Mucosa of descending colon (tissue), 3 donors: ENCODE results near the gene UBR7. TPM values are rescaled to one million over a fixed set of nuclear protein-coding genes. Genes with fewer than 3 reads are reported as not detected.

Source experiments
- ATAC-seq: fragments of 200-7000 bp; cut with Tn5 transposase; one replicate; pipeline ENCODE4 v1.9.1; 2020; ENCODE audit warnings: mild to moderate bottlenecking, moderate library complexity
- DNase-seq, 3 donors: peaks; one replicate each; pipeline ENCODE4 v3.0.0-alpha.2; 2020
- H3K36me3 ChIP-seq: fragments of 200-600 bp; one replicate; pipeline ENCODE4 v1.8.0; 2021; ENCODE audit warnings: low read depth, mild to moderate bottlenecking
- H3K4me1 ChIP-seq: fragments of 200-600 bp; one replicate; pipeline ENCODE4 v1.8.0; 2021; ENCODE audit warnings: low read depth, mild to moderate bottlenecking
- H3K4me3 ChIP-seq: fragments of 200-600 bp; one replicate; pipeline ENCODE4 v1.8.0; 2021; ENCODE audit warnings: mild to moderate bottlenecking
- H3K9me3 ChIP-seq: fragments of 200-600 bp; one replicate; pipeline ENCODE4 v1.8.0; 2021; ENCODE audit warnings: mild to moderate bottlenecking
- CTCF ChIP-seq: fragments of 200-600 bp; IDR thresholded peaks from one replicate; pipeline ENCODE4 v1.8.0; 2022; ENCODE audit warnings: antibody characterized with exemption, mild to moderate bottlenecking
- intact Hi-C, 2 donors: fragments of 100-400 bp; cut with DNase I in 1 of 2; cut with micrococcal nuclease in 1 of 2; formaldehyde crosslinking; loops; one replicate each; pipeline versions ENCODE4 v1.11.0 to v1.11.1; 2022; cut with DNase I, micrococcal nuclease
- total RNA-seq, 3 donors: library from RNA; stranded (reverse); fragmentation: NEBNext Ultra II Directional in 2 of 3; extraction: Animal tissue kit (Norgen Biotek cat#: 25700) in 2 of 3; gene quantifications; one replicate each; pipeline versions ENCODE4 v1.2.1 to v1.2.4, GENCODE V29; 2021 to 2023
- donor health status: DM: no; HTN: no; CAD: no; lungs with moderate emphysema.
- donor health status: DM: no; HTN: no; CAD: no.
- donor health status: DM: no; HTN: yes; CAD: no.

UBR7 gene
- total RNA-seq, 3 donors from 2014 or later, result 22.2 to 23.6 (median 22.4) TPM

- H3K36me3 ChIP-seq, result no peaks in the 10 kb centered on the region
- DNase-seq, result peak; percentile 88 to 96 (median 93)
- peak; percentile 8 for TF ChIP-seq CTCF
- H3K4me1 ChIP-seq, result peaks cover 16% of the 10 kb centered on the region
- peak; percentile 95 for ATAC-seq
- no peaks in the 10 kb centered on the region for H3K9me3 ChIP-seq
- intact Hi-C loops, result no loop called here
- peak within 1 kb of the TSS; percentile 78 for H3K4me3 ChIP-seq
Observed at GRCh38 chr14:93184391-93185348, 22.4 kb upstream of the UBR7 start, which contains the start of the genes LYSET and MOAP1. Gene LYSET, plus strand, starts transcription at chr14:93185317. Its CDS starts 89 bp downstream, at chr14:93185406. Gene MOAP1, minus strand, starts transcription at chr14:93184897. Its CDS starts 655 bp downstream, at chr14:93184242.

GRCh38 chr14:93185349-93185720, 21.7 kb upstream of the UBR7 start:
- no peak for ATAC-seq
- no peak for TF ChIP-seq CTCF
- intact Hi-C loops, result no loop called here
- no peaks in the 10 kb centered on the region for H3K9me3 ChIP-seq
- no peak for DNase-seq
- peaks cover 16% of the 10 kb centered on the region for H3K4me1 ChIP-seq
- no peaks in the 10 kb centered on the region for H3K36me3 ChIP-seq
- H3K4me3 ChIP-seq, result peak overlapping the region; percentile 78

GRCh38 chr14:93186466-93186865, 20.6 kb upstream of the UBR7 start:
- no peaks in the 10 kb centered on the region for H3K36me3 ChIP-seq
- TF ChIP-seq CTCF, result no peak
- intact Hi-C loops, result no loop called here
- DNase-seq, result no peak
- H3K4me3 ChIP-seq, result no peak overlapping the region
- no peak for ATAC-seq
- H3K9me3 ChIP-seq, result no peaks in the 10 kb centered on the region
- peaks cover 16% of the 10 kb centered on the region for H3K4me1 ChIP-seq

GRCh38 chr14:93186956-93187355, 20.1 kb upstream of the UBR7 start:
- ATAC-seq (no peak), DNase-seq (no peak)
- intact Hi-C loops, result no loop called here

GRCh38 chr14:93195316-93195999, 11.6 kb upstream of the UBR7 start:
- no peaks in the 10 kb centered on the region for H3K9me3 ChIP-seq
- H3K36me3 ChIP-seq, result no peaks in the 10 kb centered on the region
- ATAC-seq (peak; percentile 93), DNase-seq (no peak)
- H3K4me1 ChIP-seq, result peaks cover 5% of the 10 kb centered on the region
- intact Hi-C loops, result no loop called here
- no peak for TF ChIP-seq CTCF
- no peak overlapping the region for H3K4me3 ChIP-seq

More at GRCh38 chr14:93186956-93187355, 20.1 kb upstream of the UBR7 start:
- H3K9me3 ChIP-seq, result no peaks in the 10 kb centered on the region
- peaks cover 16% of the 10 kb centered on the region for H3K4me1 ChIP-seq
- no peak for TF ChIP-seq CTCF
- no peak overlapping the region for H3K4me3 ChIP-seq
- H3K36me3 ChIP-seq, result no peaks in the 10 kb centered on the region
